Activated T-cell treated with anti-CD3 and anti-CD28 coated beads, Interleukin-2, amount 50 U/mL, for 72 hours (primary cell): Measurements from ENCODE around the gene PCLO. TPM values are rescaled to one million over a fixed set of nuclear protein-coding genes. Genes with fewer than 3 reads are reported as not detected.

ENCODE experiments used
- ATAC-seq, 2 donors: fragments of 150-1000 bp; cut with Tn5 transposase; replicated peaks in 1 of 2; 2 replicates each; pipeline ENCODE4 v1.10.0; 2021; ENCODE audit warnings: moderate library complexity in 2 of 2, mild to moderate bottlenecking in 1 of 2
- DNase-seq, 2 donors: peaks; one replicate each; pipeline ENCODE4 v3.0.0; 2021 to 2022; ENCODE audit warnings: mixed read lengths in 1 of 2
- H3K27ac Mint-ChIP-seq: one replicate; pipeline ENCODE4 v1.8.0; 2022; ENCODE audit warnings: mild to moderate bottlenecking, moderate library complexity, mixed read lengths
- H3K27me3 Mint-ChIP-seq: one replicate; pipeline ENCODE4 v1.8.0; 2022; ENCODE audit warnings: low read depth, mixed read lengths
- H3K36me3 Mint-ChIP-seq, 2 donors: one replicate each; pipeline ENCODE4 v1.8.0; 2022; ENCODE audit warnings: mixed read lengths in 2 of 2, mild to moderate bottlenecking in 1 of 2; ENCODE audit not compliant: insufficient read depth in 2 of 2
- H3K4me1 Mint-ChIP-seq: one replicate; pipeline ENCODE4 v1.8.0; 2022; ENCODE audit warnings: low read depth, mixed read lengths
- H3K4me3 Mint-ChIP-seq, 2 donors: one replicate each; pipeline ENCODE4 v1.8.0; 2022; ENCODE audit warnings: mild to moderate bottlenecking in 2 of 2, mixed read lengths in 2 of 2, moderate library complexity in 2 of 2
- H3K9me3 Mint-ChIP-seq, 2 donors: one replicate each; pipeline ENCODE4 v1.8.0; 2022; ENCODE audit warnings: mixed read lengths in 2 of 2
- total RNA-seq, 2 donors: library from RNA; stranded (reverse); gene quantifications; one replicate each; pipeline ENCODE4 v1.2.3, GENCODE V29; 2022

Gene PCLO
- total RNA-seq, 2 donors from 2014 or later, result 0.02 to 0.22 TPM

GRCh38 chr7:82705517-82706260, 457.0 kb downstream of the PCLO start:
- ATAC-seq, result no peak
- Mint-ChIP-seq H3K36me3 (no peaks in the 10 kb centered on the region), H3K27me3 (no peaks in the 10 kb centered on the region), H3K4me1 (no peaks in the 10 kb centered on the region), H3K4me3 (no peak overlapping the region), H3K9me3 (peaks cover 0 to 4% of the 10 kb centered on the region in 2 donors), H3K27ac (no peak overlapping the region)
- DNase-seq, result no peak

- no peak for ATAC-seq
These were observed 458.6 kb downstream of the PCLO start for GRCh38 chr7:82704121-82704520.

More at GRCh38 chr7:82704121-82704520, 458.6 kb downstream of the PCLO start:
- no peaks in the 10 kb centered on the region for H3K4me1 Mint-ChIP-seq
- no peak overlapping the region for H3K27ac Mint-ChIP-seq
- no peaks in the 10 kb centered on the region for H3K27me3 Mint-ChIP-seq
- no peak for DNase-seq
- no peaks in the 10 kb centered on the region for H3K36me3 Mint-ChIP-seq
- H3K4me3 Mint-ChIP-seq, result no peak overlapping the region
- H3K9me3 Mint-ChIP-seq, result peaks cover 0 to 5% of the 10 kb centered on the region in 2 donors
